D341Med (cell line): ENCODE results near the gene NIPBL.
"Not testable (repeated sequence)": the region's sequence is repeated elsewhere in the genome, so short reads cannot be mapped to it uniquely, and the experiment has no call there.

Source experiments
- DNase-seq: peaks from one replicate; pipeline ENCODE4 v3.0.0; 2012; ENCODE audit warnings: low spot score

Gene NIPBL

GRCh38 chr5:36946101-36946500 is 69.5 kb downstream of the NIPBL start:
- no peak for DNase-seq

DNA sequence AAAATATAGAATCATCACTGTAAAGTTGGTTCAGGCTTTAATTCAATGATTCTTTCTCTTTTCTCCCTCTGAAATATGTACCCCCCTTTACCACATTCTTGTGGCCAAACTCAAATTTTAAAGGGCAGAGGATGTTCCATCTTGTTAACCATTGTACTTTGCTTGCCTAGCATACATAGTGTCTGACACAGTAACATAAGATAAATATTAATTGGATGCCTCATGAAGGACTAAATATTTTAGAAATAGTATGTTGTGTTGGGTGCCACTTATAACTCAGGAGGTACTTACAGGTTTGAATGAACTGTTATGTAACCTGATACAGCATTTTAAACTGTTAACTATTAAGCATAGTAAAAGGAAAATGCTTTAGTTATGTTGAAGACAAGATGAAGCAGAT is 71.5 kb downstream of the NIPBL start:
- no peak for DNase-seq

DNA sequence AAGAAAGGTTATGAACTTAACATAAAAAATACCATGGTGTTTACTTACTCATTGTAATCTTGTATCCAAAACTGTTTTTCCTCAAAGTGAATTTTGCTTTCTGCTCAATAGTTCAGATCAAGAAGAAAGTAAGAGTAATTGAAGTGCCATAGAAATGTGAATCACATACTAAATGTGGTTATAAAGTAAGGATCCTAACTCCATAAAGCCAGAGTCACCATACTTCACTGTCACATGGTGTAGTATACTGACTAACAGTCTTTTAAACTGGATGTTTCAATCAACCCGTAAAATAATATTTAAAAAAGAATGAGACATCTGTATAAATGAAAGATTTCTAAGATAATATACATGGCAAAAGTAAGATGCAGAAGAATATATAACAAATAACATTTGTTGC is 72.1 kb downstream of the NIPBL start:
- no peak for DNase-seq

DNA sequence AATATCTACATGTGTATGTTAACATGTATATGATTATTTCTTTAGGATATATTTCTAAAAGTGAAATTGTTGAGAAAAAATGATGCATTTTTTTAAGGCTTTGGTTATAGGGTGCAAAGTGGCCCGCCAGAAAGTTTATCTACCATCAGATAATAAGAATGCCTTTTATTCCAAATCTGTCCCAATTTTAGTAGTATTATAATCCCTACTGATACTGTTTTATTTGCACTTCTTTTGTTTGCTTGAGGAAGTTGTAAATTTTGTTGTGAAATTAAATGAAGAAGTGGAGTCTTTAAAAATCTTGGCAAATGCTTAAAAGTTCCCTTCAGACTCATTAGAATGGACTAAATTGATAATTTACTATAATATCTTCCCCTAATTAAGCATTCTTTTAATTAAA is 73.0 kb downstream of the NIPBL start:
- DNase-seq = no peak

- DNase-seq = no peak
These were observed 74.3 kb downstream of the NIPBL start for GRCh38 chr5:36950586-36951457.

DNA sequence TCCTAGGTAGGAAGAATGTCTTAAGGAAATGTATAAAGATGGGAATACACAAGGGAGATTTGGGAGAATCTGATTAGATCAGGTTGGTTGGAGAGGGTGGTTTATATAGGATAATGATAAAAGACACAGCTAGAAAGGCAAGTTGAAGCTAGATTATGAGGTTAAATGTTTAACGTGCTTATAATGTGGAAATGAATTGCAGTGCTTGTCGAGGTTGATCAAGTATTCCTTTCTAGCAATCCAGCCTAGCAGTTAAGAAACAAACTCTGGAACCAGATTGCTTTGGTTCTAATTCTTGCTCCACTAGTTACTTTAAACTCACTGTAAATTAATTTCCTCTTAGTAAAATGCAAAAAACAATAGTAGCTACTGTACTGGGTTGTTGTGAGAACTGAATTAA is 76.5 kb downstream of the NIPBL start:
- DNase-seq = no peak

- DNase-seq = no peak
These were observed 81.5 kb downstream of the NIPBL start for GRCh38 chr5:36957953-36958537.

- no peak for DNase-seq
These were observed 82.0 kb downstream of the NIPBL start for GRCh38 chr5:36958612-36959011.

GRCh38 chr5:36965179-36965578 is 88.6 kb downstream of the NIPBL start:
- DNase-seq = no peak

- DNase-seq = no peak
These were observed 93.3 kb downstream of the NIPBL start for GRCh38 chr5:36969700-36970395.

DNA sequence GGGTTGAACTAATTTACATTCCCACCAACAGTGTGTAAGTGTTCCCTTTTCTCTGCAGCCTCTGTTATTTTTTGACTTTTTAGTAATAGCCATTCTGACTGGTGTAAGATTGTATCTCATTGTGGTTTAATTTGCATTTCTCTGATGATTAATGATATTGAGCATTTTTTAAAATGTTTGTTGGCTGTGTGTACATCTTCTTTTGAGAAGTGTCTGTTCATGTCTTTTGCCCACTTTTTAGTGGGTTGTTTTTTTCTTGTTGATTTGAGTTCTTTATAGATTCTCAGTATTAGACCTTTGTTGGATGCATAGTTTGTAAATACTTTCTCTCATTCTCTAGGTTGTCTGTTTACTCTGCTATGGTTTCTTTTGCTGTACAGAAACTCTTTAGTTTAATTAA is 101.6 kb downstream of the NIPBL start:
- no peak for DNase-seq

GRCh38 chr5:36982146-36982545 is 105.6 kb downstream of the NIPBL start:
- no peak for DNase-seq

DNA sequence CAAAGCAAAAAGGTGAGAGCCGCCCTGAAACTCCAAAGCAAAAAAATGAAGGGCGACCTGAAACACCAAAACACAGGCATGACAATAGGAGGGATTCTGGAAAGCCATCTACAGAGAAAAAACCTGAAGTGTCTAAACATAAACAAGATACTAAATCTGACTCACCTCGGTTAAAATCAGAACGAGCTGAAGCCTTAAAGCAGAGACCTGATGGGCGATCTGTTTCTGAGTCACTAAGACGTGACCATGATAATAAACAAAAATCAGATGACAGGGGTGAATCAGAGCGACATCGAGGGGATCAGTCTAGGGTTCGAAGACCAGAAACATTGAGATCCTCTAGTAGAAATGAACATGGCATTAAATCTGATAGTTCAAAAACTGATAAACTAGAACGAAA is 108.8 kb downstream of the NIPBL start:
- DNase-seq = no peak

DNA sequence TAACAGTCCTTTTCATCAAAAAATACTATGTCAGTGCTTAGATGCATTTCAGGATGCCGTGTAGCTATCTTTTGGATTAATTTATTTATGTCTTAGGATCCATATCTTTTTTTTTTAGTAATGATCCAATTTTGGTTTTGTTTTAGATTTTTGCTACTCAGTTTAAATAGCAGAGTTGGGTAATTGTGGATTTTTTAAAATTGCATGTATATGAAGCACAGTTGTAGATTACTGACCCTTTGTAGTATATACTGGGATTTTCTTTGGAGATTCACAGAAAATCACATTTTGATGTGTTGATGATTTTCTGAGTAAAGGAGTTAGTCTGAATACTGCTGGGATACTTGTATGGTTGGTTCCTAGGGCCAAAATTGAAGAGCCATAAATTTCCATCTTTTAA is 111.8 kb downstream of the NIPBL start:
- DNase-seq = no peak

- no peak for DNase-seq
These were observed 122.0 kb downstream of the NIPBL start for GRCh38 chr5:36998578-36998977.

DNA sequence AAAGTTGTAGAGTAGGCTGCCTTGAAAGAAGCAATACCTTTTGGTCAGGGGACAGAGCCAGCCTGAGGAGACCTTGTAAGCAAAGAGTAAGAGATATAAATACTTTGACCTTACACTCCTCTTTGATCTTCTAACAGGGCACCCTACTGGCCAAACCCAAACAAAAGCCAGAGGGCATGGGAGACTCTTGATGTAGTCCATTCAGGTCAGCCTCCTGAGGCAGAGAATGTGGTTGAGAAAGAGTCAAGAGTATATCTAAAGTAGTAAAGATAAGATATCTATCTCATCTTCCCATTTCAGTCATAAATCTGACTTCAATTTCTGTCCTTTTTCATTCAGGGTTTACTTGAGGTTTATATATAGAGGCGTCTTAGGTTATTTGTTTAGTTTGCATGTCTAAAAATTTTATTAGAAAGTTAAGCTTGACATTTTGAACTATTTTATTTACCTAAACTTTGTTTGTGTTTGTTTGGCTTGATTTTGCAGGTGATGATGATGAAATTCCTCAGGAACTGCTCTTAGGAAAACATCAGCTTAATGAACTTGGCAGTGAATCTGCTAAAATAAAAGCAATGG is 125.7 kb downstream of the NIPBL start:
- DNase-seq = no peak

DNA sequence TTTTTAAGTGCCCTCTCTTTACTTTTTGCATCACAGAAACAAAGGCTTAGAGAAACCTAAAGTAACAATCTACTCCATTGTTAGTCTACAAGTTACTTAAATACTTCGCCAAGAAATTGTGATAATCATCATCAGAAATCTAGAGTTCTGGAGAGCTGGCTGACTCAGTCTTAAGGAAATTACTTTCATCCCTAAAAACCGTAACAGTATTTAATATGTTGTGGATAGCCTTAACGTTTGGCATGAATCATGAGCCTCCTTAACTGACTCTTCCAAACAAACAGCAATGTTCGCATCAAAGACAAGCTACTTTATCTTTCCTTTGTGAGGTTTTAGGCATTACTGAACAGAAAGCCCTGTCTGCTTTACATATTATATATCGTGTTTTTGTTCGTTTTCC is 128.7 kb downstream of the NIPBL start:
- no peak for DNase-seq

GRCh38 chr5:37005946-37006540 is 129.5 kb downstream of the NIPBL start:
- no peak for DNase-seq

GRCh38 chr5:37013181-37013580 is 136.6 kb downstream of the NIPBL start:
- DNase-seq = not testable (repeated sequence)

GRCh38 chr5:37014321-37014720 is 137.8 kb downstream of the NIPBL start:
- DNase-seq = no peak

DNA sequence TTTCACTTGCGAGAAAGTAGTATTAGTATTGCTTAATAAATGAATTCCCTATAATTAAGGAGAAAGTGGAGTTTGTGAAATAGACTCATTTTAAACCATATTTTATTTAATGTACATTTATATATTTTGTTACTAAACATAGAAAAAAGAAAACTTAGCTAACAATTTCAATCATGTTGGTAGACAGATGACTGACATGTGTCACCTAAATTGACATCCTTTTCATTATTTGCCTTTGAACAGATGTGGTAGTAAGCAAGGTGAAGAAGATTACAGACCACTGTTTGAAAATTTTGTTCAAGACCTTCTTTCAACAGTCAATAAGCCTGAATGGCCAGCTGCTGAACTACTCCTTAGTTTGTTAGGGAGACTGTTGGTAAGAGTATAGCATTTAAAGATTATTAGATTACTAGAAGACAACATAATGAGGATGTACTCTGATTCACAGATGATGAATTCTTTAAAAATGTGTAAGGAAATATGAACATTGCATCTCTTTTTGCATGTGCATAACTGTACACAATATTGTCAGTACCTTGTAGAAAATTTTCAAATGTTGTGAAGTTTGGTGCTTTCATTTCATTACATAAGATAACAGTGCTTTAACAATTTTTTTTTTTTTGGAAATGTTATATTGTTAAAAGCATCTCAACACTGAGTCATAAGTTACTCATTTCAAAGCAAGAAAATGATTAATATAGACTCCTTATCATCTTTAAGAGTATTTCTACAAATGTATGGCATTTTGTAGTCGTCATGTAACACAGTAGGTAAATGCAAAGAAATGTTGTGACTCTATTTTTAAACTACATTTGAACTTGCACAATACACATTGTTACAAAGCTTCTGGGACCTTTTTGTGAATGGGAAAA is 139.5 kb downstream of the NIPBL start:
- no peak for DNase-seq
